ENCODE results near the gene SH3PXD2B.
"Not testable (repeated sequence)": the region's sequence is repeated elsewhere in the genome, so short reads cannot be mapped to it uniquely, and the experiment has no call there.

The SH3PXD2B gene

DNA sequence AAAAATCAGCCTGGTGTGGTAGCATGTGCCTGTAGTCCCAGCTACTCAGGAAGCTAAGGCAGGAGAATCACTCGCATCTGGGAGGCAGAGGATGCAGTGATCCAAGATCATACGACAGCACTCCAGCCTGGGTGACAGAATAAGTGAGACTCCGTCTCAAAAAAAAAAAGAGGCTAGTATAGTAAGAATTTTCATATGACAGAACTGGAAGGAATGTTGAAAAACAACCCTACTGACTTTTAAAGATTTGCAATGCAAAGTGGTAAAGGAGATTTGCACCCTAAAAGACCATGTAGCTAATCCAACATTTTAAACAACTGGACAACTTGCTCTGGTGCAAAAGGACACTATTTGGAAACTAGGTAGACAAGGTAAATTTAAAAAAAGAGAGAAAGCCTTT is 58.1 kb downstream of the SH3PXD2B start:
- no peak for DNase-seq

DNA sequence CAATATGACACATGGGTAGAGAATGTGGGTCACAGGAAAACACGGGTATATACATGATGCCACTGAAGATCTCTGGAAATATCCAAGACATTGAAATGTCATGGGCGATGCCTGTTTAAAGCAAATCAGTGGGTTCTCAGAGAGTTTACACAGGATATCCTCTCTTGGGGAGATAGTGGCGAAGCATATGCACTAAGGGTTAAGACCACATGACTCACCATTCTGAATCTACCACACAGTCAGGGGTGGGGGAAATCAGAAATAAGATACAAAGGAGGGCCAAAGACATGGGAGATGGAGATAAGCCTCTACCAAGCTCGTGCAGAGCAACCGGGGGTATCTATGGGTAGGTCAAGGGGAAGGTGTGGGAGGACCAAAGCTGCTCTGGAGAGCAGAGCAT is 58.8 kb downstream of the SH3PXD2B start:
- DNase-seq: no peak

- DNase-seq: no peak
Observed at GRCh38 chr5:172389578-172390112, 64.7 kb downstream of the SH3PXD2B start.

DNA sequence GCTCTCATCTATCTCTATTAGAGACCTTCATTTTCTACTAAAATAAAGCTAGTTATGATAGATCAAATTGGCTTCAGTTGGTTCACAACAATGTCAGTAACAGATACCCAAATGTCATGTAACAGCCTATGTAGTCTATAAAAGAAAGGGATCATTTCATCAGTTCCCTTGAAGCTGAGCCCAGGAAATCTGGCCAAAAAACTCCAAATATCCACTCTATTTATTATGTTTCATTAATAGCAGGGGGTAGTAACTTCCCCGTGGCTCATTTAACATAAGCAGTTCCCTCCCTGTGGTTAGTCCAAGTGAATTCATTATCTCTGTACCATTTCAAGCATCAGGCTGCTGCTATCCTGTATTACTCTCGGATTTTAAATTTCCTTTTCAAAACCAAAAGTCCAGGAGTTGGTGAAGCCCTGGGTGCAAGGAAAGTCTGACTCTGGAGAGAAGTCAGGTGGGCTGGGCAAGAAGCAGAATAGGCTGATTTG is 66.0 kb downstream of the SH3PXD2B start:
- no peak for DNase-seq

- DNase-seq: no peak
Observed at GRCh38 chr5:172385707-172386106, 68.6 kb downstream of the SH3PXD2B start.

DNA sequence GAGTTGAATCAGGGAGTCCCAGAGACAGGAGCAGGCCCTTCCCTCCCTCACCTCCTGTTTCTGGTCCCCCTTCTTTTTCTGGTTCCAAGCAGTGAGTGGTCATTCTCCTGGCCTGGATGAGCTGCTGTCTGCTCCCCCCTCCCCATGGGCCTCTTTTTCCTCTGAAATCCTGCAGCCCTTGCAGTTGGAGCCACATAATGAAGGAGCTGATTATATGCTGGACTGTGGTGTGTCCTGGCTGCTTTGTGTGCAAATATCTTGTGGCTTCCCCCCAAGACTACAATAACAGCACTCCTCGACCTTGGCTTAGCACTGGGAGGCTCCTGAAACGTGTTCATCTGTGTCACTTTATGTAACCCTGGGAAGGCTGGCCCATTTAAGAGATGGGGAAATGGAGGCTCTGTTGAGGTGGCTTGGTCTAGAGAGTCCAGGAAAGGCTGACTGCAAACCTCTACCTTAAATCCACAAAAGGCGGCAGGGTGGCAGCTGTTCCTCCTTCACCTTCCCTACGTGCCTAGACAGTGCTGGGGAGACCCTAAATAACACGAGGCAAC is 69.2 kb downstream of the SH3PXD2B start:
- no peak for DNase-seq

DNA sequence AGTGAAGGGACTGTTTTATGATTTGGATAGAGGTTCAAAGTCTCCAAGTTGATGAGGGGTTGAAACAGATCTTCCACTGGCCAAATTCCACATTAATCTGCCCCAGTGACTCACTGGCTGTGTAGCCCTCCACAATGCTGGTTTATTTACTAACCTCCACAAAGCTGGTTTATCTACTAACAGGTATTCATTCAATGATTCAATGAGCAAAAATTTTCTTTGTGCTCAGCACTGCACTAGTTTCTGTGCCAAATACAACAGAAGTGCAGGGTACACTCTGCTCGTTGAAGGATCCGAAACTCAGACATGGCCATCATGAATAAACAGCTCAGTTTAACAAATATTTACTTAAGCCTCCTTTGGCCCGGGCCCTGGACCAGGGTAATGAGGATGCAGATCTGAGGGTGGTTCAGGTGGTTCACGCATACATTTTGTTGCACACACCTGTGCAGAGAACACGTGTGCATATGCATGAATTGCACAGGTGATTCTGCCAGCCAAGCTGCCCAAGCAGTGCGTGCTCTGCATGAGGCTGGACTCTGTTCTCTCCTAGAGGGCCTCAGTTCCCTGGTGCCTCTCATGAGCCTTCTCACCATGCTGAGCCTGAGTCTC is 71.0 kb downstream of the SH3PXD2B start:
- DNase-seq: no peak

- DNase-seq: no peak
Observed at GRCh38 chr5:172380987-172381643, 73.2 kb downstream of the SH3PXD2B start.

GRCh38 chr5:172380301-172380986 is 73.9 kb downstream of the SH3PXD2B start:
- no peak for DNase-seq

DNA sequence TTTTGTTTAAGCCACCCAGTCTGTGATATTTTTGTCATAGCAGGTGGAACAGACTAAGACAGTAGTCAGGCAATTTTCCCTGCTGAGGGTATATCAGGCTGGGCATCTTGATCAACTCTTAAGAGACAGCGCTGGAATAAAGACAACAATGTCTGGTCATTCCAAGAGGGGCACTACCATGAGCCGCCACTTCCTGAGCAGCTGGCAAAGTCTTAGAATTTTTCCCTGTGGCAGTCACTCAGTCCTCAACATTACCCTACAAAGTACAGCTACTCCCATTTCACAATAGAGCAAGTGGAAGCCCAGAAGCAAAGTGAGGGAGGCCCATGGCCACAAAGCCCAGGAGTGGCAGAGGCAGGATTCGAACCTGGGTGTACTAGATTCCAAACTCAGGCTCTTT is 74.8 kb downstream of the SH3PXD2B start:
- no peak for DNase-seq

DNA sequence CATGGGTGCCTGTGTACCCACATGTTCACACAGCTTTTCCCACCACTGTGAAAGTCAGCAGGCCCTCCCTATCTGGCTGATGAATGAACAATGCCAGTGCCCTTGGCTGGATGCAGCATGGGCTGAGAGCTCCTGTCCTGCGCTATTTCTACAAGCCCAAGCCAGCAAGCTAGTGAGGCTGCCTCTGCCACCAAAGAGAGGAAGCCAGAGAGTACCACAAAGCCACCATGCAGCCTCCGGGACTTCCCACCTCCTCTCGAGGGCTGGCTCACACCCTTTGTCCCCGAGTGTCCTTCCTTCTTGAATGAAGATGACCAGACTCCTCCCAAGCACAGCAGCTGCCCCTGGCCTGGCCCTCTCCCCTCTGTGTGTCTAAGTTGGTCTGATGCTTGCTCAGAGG is 76.5 kb downstream of the SH3PXD2B start:
- no peak for DNase-seq

- DNase-seq: no peak
Observed at GRCh38 chr5:172377438-172377837, 76.9 kb downstream of the SH3PXD2B start.

DNA sequence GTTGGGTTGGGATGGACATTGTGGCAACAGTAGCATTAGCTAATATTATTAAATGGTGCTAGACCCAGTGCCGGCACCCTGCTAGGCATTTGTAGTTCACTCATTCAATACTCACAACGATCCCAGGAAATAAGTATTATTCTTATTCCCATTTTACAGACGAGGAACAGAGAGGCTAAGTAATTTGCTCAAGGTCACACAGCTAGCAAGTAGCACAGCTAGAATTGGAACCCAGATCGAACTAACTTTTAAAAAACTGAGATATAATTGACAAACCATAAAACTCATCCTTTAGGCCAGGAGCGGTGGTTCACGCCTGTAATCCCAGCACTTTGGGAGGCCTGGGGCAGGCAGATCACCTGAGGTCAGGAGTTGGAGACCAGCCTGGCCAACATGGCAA is 79.5 kb downstream of the SH3PXD2B start:
- DNase-seq: no peak

- DNase-seq: no peak
Observed at GRCh38 chr5:172373680-172374079, 80.6 kb downstream of the SH3PXD2B start.

- DNase-seq: no peak
Observed at GRCh38 chr5:172371684-172372083, 82.6 kb downstream of the SH3PXD2B start.

- DNase-seq: no peak
Observed at GRCh38 chr5:172370648-172371545, 83.4 kb downstream of the SH3PXD2B start.

DNA sequence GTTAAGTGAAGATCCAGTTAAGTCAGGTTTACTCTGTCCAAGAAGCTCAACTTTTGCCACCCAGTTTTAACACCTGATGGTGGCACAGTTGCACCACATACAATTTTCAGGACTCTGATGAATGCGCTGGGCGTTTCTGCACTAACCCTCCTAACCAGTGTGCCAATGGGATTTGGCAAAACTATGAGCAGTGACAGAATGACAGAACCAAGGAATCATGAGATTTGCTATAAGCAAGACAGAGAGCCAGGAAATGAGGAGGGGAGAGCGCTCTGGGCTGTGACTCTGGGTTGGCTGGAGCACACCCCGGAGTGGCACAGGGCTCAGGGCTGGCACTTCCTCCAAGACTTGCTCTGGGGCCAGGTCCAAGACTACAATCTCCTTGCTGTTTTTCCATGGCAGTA is 84.1 kb downstream of the SH3PXD2B start:
- DNase-seq: no peak

DNA sequence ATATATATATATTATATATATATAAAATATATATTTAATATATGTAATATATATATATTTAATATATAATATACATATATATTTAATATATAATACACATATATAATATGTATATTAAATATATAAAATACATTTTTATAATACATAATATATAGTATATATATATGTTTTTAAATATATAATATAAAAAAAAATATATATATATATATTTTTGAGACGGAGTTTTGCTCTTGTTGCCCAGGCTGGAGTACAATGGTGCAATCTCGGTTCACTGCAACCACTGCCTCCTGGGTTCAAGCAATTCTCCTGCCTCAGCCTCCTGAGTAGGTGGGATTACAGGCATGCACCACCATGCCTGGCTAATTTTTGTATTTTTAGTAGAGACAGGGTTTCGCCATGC is 85.6 kb downstream of the SH3PXD2B start:
- not testable (repeated sequence) for DNase-seq

- no peak for DNase-seq
Observed at GRCh38 chr5:172365948-172366608, 88.2 kb downstream of the SH3PXD2B start.

DNA sequence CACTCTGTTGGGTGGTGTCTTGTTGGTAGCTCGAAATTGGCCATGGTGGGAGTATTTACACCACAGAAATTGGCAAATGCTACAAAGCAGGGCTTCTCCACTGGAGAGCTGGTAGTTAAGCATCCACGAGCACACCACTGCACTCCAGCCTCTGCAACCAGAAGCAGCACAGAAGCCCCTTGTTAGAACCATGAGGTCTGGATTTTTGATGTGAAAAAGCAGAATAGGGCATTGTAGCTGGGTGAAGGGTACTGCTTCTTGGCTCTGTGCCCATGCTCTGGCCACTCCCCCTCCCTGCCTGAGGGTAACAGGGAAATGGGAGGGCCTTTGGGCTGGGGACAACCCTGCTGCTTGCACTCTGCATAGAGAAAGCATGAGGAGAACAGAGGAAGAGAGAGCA is 89.6 kb downstream of the SH3PXD2B start:
- no peak for DNase-seq

- DNase-seq: no peak
Observed at GRCh38 chr5:172362755-172363154, 91.6 kb downstream of the SH3PXD2B start.
